GM23338 (cell line): ENCODE measurements around the gene GNLY. TPM values are rescaled to one million over a fixed set of nuclear protein-coding genes. Genes with fewer than 3 reads are reported as not detected.

Experiments
- ATAC-seq: fragments of 200-7000 bp; cut with Tn5 transposase; 3 replicates; pipeline ENCODE4 v1.9.1; 2020
- DNase-seq: peaks from one replicate; pipeline ENCODE4 v3.0.0-alpha.2; 2015; ENCODE audit warnings: low spot score
- H2AFZ ChIP-seq: fragments of 200-600 bp; sonication (generic); 2 replicates; pipeline ENCODE4 v1.8.0; 2016; ENCODE audit warnings: antibody characterized with exemption, mild to moderate bottlenecking, moderate library complexity
- H3F3A ChIP-seq: fragments of 200-600 bp; sonication (generic); replicated peaks from 2 replicates; pipeline ENCODE4 v1.8.0; 2017; ENCODE audit warnings: antibody characterized with exemption, mixed run types, low read depth
- H3K27ac ChIP-seq: fragments of 200-600 bp; sonication (generic); 2 replicates; pipeline ENCODE4 v1.6.1; 2016; ENCODE audit warnings: low read depth
- H3K27me3 ChIP-seq: fragments of 200-600 bp; sonication (generic); 2 replicates; pipeline ENCODE4 v1.8.0; 2016; ENCODE audit warnings: mild to moderate bottlenecking, mixed run types, moderate library complexity; ENCODE audit not compliant: insufficient read depth
- H3K36me3 ChIP-seq: fragments of 200-600 bp; sonication (generic); 2 replicates; pipeline ENCODE4 v1.8.0; 2016; ENCODE audit warnings: mild to moderate bottlenecking; ENCODE audit not compliant: insufficient read depth
- H3K4me1 ChIP-seq: fragments of 200-600 bp; sonication (generic); 2 replicates; pipeline ENCODE4 v1.8.0; 2016; ENCODE audit warnings: mild to moderate bottlenecking, moderate library complexity; ENCODE audit not compliant: insufficient read depth
- H3K4me2 ChIP-seq: fragments of 200-600 bp; sonication (generic); 2 replicates; pipeline ENCODE4 v1.7.1; 2017; ENCODE audit warnings: mixed run types
- H3K4me3 ChIP-seq: fragments of 200-600 bp; sonication (generic); 2 replicates; pipeline ENCODE4 v1.6.1; 2016; ENCODE audit warnings: mixed run types
- H3K79me2 ChIP-seq: fragments of 200-600 bp; sonication (generic); replicated peaks from 2 replicates; pipeline ENCODE4 v1.8.0; 2017; ENCODE audit warnings: mild to moderate bottlenecking; ENCODE audit not compliant: insufficient read depth
- H3K9me2 ChIP-seq: fragments of 200-600 bp; sonication (generic); 2 replicates; pipeline ENCODE4 v1.8.0; 2017; ENCODE audit not compliant: insufficient read depth
- H4K20me1 ChIP-seq: fragments of 200-600 bp; sonication (generic); replicated peaks from 2 replicates; pipeline ENCODE4 v1.8.0; 2017; ENCODE audit warnings: mild to moderate bottlenecking; ENCODE audit not compliant: insufficient read depth
- H3K27ac Mint-ChIP-seq: 2 replicates; pipeline ENCODE4 v1.8.0; 2020; ENCODE audit warnings: inconsistent platforms, mild to moderate bottlenecking, moderate library complexity, mixed read lengths
- H3K27me3 Mint-ChIP-seq: 3 replicates; pipeline ENCODE4 v1.8.0; 2022; ENCODE audit warnings: low read depth, mild to moderate bottlenecking, moderate library complexity, mixed read lengths, inconsistent platforms; ENCODE audit not compliant: insufficient read depth, poor library complexity
- H3K36me3 Mint-ChIP-seq: 3 replicates; pipeline ENCODE4 v1.8.0; 2021; ENCODE audit warnings: low read depth, mild to moderate bottlenecking, inconsistent platforms, moderate library complexity, mixed read lengths
- H3K4me1 Mint-ChIP-seq: 3 replicates; pipeline ENCODE4 v1.8.0; 2020; ENCODE audit warnings: mild to moderate bottlenecking, inconsistent platforms, mixed read lengths
- H3K4me3 Mint-ChIP-seq: 3 replicates; pipeline ENCODE4 v1.8.0; 2021; ENCODE audit warnings: moderate library complexity, mild to moderate bottlenecking, inconsistent platforms, mixed read lengths
- H3K9me3 Mint-ChIP-seq: 3 replicates; pipeline ENCODE4 v1.8.0; 2020; ENCODE audit warnings: moderate library complexity, mild to moderate bottlenecking, inconsistent platforms, mixed read lengths
- CREB1 ChIP-seq: fragments of 250-450 bp; sonication (Bioruptor Pico); IDR thresholded peaks from 2 replicates; pipeline ENCODE4 v1.5.0; 2020; ENCODE audit warnings: low read depth, mild to moderate bottlenecking, moderate library complexity
- EZH2phosphoT487 ChIP-seq: fragments of 200-600 bp; sonication (generic); IDR thresholded peaks from one replicate; pipeline ENCODE4 v1.8.1; 2018; ENCODE audit warnings: antibody characterized with exemption; ENCODE audit not compliant: unreplicated experiment
- JUNB ChIP-seq: IDR thresholded peaks from one replicate; pipeline ENCODE4 v1.6.1; 2016; ENCODE audit warnings: antibody characterized with exemption; ENCODE audit not compliant: unreplicated experiment
- NANOG ChIP-seq: IDR thresholded peaks from 2 replicates; pipeline ENCODE4 v1.6.1; 2016; ENCODE audit warnings: antibody characterized with exemption, borderline replicate concordance
- STAT1 ChIP-seq: IDR thresholded peaks from one replicate; pipeline ENCODE4 v1.6.1; 2016; ENCODE audit warnings: antibody characterized with exemption; ENCODE audit not compliant: unreplicated experiment
- ZNF114 ChIP-seq: fragments of 250-450 bp; sonication (Bioruptor Pico); IDR thresholded peaks from 2 replicates; pipeline ENCODE4 v1.5.0; 2020; ENCODE audit warnings: mild to moderate bottlenecking, moderate library complexity
- ZNF331 ChIP-seq: fragments of 250-450 bp; sonication (Bioruptor Pico); IDR thresholded peaks from 2 replicates; pipeline ENCODE4 v1.5.0; 2020; ENCODE audit warnings: low read depth, mild to moderate bottlenecking, moderate library complexity
- polyA plus RNA-seq: library from polyadenylated mRNA; unstranded; fragments of >200 nt; fragmentation: Nextera tagmentation; extraction: Ambion mirVana; gene quantifications from 2 replicates; pipeline ENCODE4 v1.2.1, GENCODE V29; 2016
- total RNA-seq: library from RNA; depleted of rRNA; stranded (reverse); fragments of >200 nt; shearing (Covaris generic); gene quantifications from 2 replicates; pipeline ENCODE4 v1.2.3, GENCODE V29; 2014
- TF ChIP-seq, protein P1 (sequence below): IDR thresholded peaks from one replicate; pipeline ENCODE4 v1.6.1; 2018; ENCODE audit warnings: antibody characterized with exemption; ENCODE audit not compliant: unreplicated experiment
- TF ChIP-seq, protein P2 (sequence below), 2 experiments: fragments of 200-600 bp in 1 of 2; sonication (generic) in 1 of 2; conservative IDR thresholded peaks; 2 replicates each; pipeline versions ENCODE4 v1.5.1 to v1.6.1; 2016 to 2017; ENCODE audit warnings: antibody characterized with exemption in 2 of 2, low read depth in 2 of 2, mild to moderate bottlenecking in 2 of 2, moderate library complexity in 1 of 2
- TF ChIP-seq, protein P3 (sequence below): IDR thresholded peaks from 2 replicates; pipeline ENCODE4 v1.6.1; 2016; ENCODE audit warnings: antibody characterized with exemption

GNLY gene
- total and polyA plus RNA-seq, 2 experiments from 2014 or later: not detected

DNA sequence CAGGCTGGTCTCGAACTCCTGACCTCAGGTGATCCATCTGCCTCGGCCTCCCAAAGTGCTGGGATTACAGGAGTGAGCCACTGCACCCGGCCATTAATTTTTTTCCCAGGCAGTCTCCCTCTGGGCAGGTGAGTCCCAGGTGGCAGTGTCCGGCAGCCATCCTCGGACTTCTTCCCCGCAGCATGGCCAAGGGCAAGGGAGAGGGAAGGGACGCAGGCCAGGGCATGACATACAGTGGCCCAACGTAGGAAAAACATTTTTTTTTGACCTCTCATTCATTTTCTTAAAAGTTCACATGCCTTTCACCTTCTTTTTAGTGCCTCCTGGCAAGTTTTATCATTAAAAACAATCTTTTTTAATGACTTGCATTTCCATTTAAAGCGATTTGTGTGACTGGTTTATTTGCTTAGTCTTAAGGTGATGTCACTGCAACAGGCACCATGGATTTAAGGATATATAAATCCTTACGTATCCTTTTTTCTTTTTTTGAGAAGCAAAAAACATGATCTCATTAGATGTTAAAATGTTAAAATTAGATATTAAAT is 36.6 kb downstream of the GNLY start:
- Mint-ChIP-seq H3K9me3 (no peaks in the 10 kb centered on the region), H3K4me1 (no peaks in the 10 kb centered on the region), H3K36me3 (no peaks in the 10 kb centered on the region), H3K27me3 (peaks cover 7% of the 10 kb centered on the region), H3K27ac (no peak overlapping the region), H3K4me3 (no peak overlapping the region)
- ATAC-seq (no peak), DNase-seq (no peak)
- Histone ChIP-seq H3K4me1 (no peaks in the 10 kb centered on the region), H3K36me3 (no peaks in the 10 kb centered on the region), H2AFZ (no peak overlapping the region), H3K27ac (no peak overlapping the region), H4K20me1 (no peaks in the 10 kb centered on the region), H3K9me2 (no peaks in the 10 kb centered on the region), H3K79me2 (no peaks in the 10 kb centered on the region), H3F3A (no peaks in the 10 kb centered on the region), H3K4me3 (no peak overlapping the region), H3K27me3 (no peaks in the 10 kb centered on the region), H3K4me2 (no peak overlapping the region)
- TF ChIP-seq, protein P1, sequence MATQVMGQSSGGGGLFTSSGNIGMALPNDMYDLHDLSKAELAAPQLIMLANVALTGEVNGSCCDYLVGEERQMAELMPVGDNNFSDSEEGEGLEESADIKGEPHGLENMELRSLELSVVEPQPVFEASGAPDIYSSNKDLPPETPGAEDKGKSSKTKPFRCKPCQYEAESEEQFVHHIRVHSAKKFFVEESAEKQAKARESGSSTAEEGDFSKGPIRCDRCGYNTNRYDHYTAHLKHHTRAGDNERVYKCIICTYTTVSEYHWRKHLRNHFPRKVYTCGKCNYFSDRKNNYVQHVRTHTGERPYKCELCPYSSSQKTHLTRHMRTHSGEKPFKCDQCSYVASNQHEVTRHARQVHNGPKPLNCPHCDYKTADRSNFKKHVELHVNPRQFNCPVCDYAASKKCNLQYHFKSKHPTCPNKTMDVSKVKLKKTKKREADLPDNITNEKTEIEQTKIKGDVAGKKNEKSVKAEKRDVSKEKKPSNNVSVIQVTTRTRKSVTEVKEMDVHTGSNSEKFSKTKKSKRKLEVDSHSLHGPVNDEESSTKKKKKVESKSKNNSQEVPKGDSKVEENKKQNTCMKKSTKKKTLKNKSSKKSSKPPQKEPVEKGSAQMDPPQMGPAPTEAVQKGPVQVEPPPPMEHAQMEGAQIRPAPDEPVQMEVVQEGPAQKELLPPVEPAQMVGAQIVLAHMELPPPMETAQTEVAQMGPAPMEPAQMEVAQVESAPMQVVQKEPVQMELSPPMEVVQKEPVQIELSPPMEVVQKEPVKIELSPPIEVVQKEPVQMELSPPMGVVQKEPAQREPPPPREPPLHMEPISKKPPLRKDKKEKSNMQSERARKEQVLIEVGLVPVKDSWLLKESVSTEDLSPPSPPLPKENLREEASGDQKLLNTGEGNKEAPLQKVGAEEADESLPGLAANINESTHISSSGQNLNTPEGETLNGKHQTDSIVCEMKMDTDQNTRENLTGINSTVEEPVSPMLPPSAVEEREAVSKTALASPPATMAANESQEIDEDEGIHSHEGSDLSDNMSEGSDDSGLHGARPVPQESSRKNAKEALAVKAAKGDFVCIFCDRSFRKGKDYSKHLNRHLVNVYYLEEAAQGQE: no peak
- TF ChIP-seq STAT1: no peak
- no peak for TF ChIP-seq NANOG
- no peak for TF ChIP-seq ZNF114 (CRISPR knock-in tag)
- no peak for TF ChIP-seq EZH2phosphoT487
- TF ChIP-seq ZNF331 (CRISPR knock-in tag): no peak
- no peak for TF ChIP-seq JUNB
- TF ChIP-seq, protein P2, sequence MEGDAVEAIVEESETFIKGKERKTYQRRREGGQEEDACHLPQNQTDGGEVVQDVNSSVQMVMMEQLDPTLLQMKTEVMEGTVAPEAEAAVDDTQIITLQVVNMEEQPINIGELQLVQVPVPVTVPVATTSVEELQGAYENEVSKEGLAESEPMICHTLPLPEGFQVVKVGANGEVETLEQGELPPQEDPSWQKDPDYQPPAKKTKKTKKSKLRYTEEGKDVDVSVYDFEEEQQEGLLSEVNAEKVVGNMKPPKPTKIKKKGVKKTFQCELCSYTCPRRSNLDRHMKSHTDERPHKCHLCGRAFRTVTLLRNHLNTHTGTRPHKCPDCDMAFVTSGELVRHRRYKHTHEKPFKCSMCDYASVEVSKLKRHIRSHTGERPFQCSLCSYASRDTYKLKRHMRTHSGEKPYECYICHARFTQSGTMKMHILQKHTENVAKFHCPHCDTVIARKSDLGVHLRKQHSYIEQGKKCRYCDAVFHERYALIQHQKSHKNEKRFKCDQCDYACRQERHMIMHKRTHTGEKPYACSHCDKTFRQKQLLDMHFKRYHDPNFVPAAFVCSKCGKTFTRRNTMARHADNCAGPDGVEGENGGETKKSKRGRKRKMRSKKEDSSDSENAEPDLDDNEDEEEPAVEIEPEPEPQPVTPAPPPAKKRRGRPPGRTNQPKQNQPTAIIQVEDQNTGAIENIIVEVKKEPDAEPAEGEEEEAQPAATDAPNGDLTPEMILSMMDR (conservative IDR thresholded peaks at IDR 0.05; ENCODE audit: low read depth in 2 of 2): no peak
- TF ChIP-seq, protein P3, sequence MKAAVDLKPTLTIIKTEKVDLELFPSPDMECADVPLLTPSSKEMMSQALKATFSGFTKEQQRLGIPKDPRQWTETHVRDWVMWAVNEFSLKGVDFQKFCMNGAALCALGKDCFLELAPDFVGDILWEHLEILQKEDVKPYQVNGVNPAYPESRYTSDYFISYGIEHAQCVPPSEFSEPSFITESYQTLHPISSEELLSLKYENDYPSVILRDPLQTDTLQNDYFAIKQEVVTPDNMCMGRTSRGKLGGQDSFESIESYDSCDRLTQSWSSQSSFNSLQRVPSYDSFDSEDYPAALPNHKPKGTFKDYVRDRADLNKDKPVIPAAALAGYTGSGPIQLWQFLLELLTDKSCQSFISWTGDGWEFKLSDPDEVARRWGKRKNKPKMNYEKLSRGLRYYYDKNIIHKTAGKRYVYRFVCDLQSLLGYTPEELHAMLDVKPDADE: no peak

DNA sequence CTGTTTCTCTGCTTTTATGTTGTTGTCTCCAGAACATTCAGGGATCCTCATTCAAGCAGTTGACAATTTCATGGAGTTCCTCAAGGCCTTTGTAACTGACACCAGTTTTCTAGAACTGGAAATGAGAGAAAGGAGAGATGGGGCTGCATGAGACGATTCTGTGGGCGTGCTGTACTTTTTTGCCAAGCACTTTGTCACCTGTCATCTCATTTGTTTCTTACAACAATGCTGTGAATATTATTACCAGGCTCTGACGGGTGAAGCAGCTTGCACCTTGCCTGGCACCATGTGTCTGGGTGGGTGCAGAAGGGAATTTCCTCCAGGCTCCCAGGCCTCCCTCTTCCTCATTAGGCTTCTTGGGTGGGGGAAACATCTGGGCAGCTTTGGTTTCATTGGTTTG is 37.4 kb downstream of the GNLY start:
- Histone ChIP-seq H3K4me3 (no peak overlapping the region), H3K27me3 (no peaks in the 10 kb centered on the region), H4K20me1 (no peaks in the 10 kb centered on the region), H3K9me2 (no peaks in the 10 kb centered on the region), H3K79me2 (no peaks in the 10 kb centered on the region), H3K4me1 (no peaks in the 10 kb centered on the region), H3F3A (no peaks in the 10 kb centered on the region), H3K4me2 (no peak overlapping the region), H2AFZ (no peak overlapping the region), H3K36me3 (no peaks in the 10 kb centered on the region), H3K27ac (no peak overlapping the region)
- DNase-seq (no peak), ATAC-seq (no peak)
- Mint-ChIP-seq H3K36me3 (no peaks in the 10 kb centered on the region), H3K27me3 (peaks cover 7% of the 10 kb centered on the region), H3K27ac (no peak overlapping the region), H3K4me3 (no peak overlapping the region), H3K4me1 (no peaks in the 10 kb centered on the region), H3K9me3 (no peaks in the 10 kb centered on the region)
- TF ChIP-seq CREB1 (CRISPR knock-in tag) (no peak), JUNB (no peak)
- TF ChIP-seq, protein P3: no peak
